ENCODE data around the gene MCC.

The MCC gene

GRCh38 chr5:113221294-113222176, 266.7 kb downstream of the MCC start:
- DNase-seq (ENCODE audit: low spot score), result no peak

GRCh38 chr5:113219695-113220094, 268.6 kb downstream of the MCC start:
- DNase-seq (ENCODE audit: low spot score), result no peak

GRCh38 chr5:113218906-113219517, 269.2 kb downstream of the MCC start:
- DNase-seq (ENCODE audit: low spot score), result no peak

- DNase-seq (ENCODE audit: low spot score), result no peak
These were observed 270.1 kb downstream of the MCC start for GRCh38 chr5:113218200-113218599.

GRCh38 chr5:113217619-113218184, 270.6 kb downstream of the MCC start:
- DNase-seq (ENCODE audit: low spot score), result no peak

GRCh38 chr5:113216545-113216944, 271.7 kb downstream of the MCC start:
- DNase-seq (ENCODE audit: low spot score), result no peak

- peak; percentile 20 for DNase-seq (ENCODE audit: low spot score)
These were observed 272.7 kb downstream of the MCC start for GRCh38 chr5:113215401-113216060.

GRCh38 chr5:113214606-113215323, 273.5 kb downstream of the MCC start:
- no peak for DNase-seq (ENCODE audit: low spot score)

GRCh38 chr5:113213551-113214425, 274.5 kb downstream of the MCC start:
- DNase-seq (ENCODE audit: low spot score), result no peak

- no peak for DNase-seq (ENCODE audit: low spot score)
These were observed 275.9 kb downstream of the MCC start for GRCh38 chr5:113212244-113212920.

GRCh38 chr5:113209498-113209897, 278.8 kb downstream of the MCC start:
- DNase-seq (ENCODE audit: low spot score), result no peak

GRCh38 chr5:113205807-113206206, 282.4 kb downstream of the MCC start:
- DNase-seq (ENCODE audit: low spot score), result no peak

- no peak for DNase-seq (ENCODE audit: low spot score)
These were observed 282.9 kb downstream of the MCC start for GRCh38 chr5:113205323-113205722.

GRCh38 chr5:113204525-113205161, 283.6 kb downstream of the MCC start:
- DNase-seq (ENCODE audit: low spot score), result peak; percentile 83

- no peak for DNase-seq (ENCODE audit: low spot score)
These were observed 284.3 kb downstream of the MCC start for GRCh38 chr5:113203916-113204315.

- no peak for DNase-seq (ENCODE audit: low spot score)
These were observed 285.2 kb downstream of the MCC start for GRCh38 chr5:113202746-113203716.

GRCh38 chr5:113202287-113202686, 286.0 kb downstream of the MCC start:
- no peak for DNase-seq (ENCODE audit: low spot score)

- no peak for DNase-seq (ENCODE audit: low spot score)
These were observed 286.5 kb downstream of the MCC start for GRCh38 chr5:113201715-113202114.

Data from AG20443 (cell line).